Activated CD4-positive, CD25-positive, alpha-beta regulatory T cell treated with anti-CD3 and anti-CD28 coated beads, Interleukin-2, amount 50 U/mL, for 24 hours (primary cell): ENCODE results near the gene GDPD1.
"Not testable (repeated sequence)": the region's sequence is repeated elsewhere in the genome, so short reads cannot be mapped to it uniquely, and the experiment has no call there.

Experiments
- ATAC-seq, 2 donors: fragments of 150-1000 bp; cut with Tn5 transposase; one replicate each; pipeline ENCODE4 v1.10.0; 2021; ENCODE audit warnings: mild to moderate bottlenecking in 1 of 2, moderate library complexity in 1 of 2

GDPD1 gene

DNA sequence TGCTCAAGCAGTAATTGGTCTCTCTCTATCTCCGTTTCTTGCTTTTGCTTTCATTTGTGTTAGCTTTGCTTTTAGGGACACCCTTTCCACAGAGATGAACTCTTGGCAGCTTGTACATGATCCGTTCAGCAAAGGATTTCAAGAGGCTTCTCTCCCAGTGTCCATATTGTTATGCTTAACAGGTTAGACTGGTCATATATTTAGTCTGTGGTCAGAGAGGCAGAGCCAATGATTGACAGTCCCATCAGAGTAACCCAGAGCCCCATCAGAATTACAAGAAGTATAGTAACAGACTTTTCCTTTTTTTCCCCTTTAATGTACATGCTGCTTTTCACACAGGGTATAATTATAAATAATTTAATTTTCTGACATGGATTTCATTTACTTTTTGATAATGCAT lies 34.4 kb downstream of the GDPD1 start:
- no peak for ATAC-seq

GRCh38 chr17:59257101-59257500 lies 36.8 kb downstream of the GDPD1 start:
- no peak for ATAC-seq

DNA sequence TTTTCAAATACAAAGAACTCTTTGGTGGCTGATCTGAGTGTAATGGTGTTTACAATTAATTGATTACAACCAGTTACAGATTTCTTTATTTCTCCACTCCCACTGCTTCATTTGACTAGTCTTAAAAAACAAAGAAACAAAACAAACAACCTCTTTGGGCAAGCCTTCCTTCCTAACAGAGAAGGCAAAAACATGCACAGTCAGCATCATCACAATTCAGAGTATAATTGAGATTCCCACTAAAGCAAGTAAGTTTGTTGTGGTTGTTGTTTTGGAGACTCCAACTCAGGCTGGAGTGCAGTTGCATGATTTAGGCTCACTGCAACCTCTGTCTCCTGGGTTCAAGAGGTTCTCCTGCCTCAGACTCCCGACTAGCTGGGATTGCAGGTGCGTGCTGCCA lies 40.4 kb downstream of the GDPD1 start:
- ATAC-seq, result no peak

- ATAC-seq, result no peak
Observed at GRCh38 chr17:59266745-59267144, 46.4 kb downstream of the GDPD1 start.

DNA sequence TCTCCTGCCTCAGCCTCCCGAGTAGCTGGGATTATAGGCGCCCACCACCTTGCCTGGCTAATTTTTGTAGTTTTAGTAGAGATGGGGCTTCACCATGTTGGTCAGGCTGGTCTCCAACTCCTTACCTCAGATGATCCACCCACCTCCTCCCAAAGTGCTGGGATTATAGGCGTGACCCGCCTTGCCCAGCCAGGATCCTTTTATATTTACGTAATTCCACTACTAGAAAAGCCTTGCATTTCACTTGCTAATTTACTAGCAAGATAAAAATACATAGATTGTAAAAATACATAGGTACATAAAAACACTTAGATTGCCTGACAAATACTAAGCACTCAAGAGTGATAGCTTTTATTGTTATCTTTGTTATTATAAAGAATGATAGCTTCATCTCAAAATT lies 47.5 kb downstream of the GDPD1 start:
- ATAC-seq, result no peak

- no peak for ATAC-seq
Observed at GRCh38 chr17:59275618-59276017, 55.3 kb downstream of the GDPD1 start.

DNA sequence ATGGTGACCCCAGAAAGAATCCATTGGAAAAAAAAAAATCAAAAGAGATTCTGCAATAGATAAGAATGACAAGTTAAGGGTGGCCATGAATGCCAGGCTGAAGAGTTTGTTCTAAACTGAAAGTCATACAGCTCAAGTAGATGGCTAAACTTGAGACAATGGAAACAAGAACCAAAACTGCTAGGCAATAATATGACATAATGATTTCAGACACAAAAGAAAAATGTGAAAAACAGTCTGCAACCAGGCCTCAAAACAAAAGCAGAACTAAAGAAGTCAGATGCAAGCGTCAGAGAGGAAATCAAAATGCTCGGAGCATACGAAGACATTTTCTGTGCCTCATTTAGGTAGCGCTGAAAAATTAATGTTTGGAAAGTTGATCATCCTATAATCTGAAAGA lies 56.7 kb downstream of the GDPD1 start:
- no peak for ATAC-seq

DNA sequence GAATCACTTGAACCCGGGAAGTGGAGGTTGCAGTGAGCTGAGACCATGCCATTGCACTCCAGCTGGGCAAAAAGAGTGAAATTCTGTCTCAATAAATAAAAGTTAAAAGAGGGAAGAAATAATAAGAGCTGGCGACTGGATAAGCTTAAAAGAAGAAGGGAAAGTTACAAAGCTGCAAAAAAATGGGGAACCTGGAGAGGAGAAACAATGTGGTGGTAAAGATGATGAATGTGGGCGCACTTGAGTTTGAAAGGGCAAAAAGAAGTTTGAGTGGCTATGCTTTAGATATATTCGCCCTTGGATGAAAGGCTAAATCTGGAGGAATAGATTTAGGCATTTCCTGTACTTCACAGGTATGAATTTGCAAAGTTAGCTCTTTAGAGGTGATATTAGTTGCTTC lies 58.1 kb downstream of the GDPD1 start:
- ATAC-seq, result no peak

DNA sequence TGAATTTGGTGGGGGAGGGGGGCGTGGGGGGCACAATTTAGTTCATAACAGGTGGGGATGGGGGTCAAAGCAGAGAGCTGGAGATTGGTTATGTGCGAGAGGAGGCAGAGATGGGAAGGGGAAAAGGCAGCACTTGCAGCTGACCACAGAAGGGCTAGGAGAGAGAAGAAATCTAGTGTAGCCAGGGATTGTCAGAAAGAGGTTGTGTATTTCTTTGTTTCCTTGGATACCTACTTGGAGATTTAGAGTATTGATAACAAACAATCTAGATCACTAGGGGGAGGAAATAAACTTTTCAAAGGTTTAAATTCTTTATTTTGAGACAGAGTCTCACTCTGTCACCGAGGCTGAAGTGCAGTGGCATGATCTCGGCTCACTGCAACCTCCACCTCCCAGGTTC lies 64.0 kb downstream of the GDPD1 start:
- ATAC-seq, result no peak

DNA sequence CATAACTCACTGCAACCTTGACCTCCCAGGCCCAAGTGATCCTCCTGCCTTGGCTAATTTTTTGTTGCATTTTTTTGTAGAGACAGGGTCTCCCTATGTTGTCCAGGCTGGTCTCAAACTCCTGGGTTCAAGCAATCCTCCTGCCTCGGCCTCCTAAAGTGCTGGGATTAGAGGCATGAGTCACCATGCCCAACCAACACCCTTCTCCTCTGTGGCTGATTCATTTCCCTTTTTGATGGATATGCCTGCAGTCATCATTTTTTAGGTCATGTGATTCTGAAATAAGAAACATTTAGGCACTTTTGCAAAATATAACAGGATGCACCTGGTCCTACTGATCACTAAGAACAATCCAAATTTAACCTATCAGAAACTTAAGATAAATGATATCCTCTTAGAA lies 67.1 kb downstream of the GDPD1 start:
- no peak for ATAC-seq

GRCh38 chr17:59287891-59288290 lies 67.6 kb downstream of the GDPD1 start:
- ATAC-seq, result no peak

- ATAC-seq, result no peak
Observed at GRCh38 chr17:59289981-59290301, 69.6 kb downstream of the GDPD1 start.

DNA sequence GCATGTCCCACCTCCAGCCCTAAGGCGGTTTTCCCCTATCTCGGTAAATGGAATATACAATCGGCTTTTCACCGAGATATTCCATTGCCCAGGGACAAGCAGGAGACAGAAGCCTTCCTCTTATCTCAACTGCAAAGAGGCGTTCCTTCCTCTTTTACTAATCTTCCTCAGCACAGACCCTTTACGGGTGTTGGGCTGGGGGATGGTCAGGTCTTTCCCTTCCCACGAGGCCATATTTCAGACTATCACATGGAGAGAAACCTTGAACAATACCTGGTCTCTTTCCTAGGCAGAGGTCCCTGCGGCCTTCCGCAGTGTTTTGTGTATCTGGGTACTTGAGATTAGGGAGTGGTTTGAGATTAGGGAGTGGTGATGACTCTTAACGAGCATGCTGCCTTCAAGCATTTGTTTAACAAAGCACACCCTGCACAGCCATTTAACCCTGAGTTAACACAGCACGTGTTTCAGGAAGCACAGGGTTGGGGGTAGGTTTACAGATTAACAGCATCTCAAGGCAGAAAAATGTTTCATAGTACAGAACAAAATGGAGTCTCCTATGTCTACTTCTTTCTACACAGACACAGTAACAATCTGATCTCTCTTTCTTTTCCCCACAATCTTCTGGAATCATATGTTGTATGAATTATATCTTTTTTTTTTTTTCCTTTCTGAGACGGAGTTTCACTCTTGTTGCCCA lies 70.1 kb downstream of the GDPD1 start:
- ATAC-seq, result not testable (repeated sequence)

- no peak for ATAC-seq
Observed at GRCh38 chr17:59292174-59292523, 71.8 kb downstream of the GDPD1 start.

DNA sequence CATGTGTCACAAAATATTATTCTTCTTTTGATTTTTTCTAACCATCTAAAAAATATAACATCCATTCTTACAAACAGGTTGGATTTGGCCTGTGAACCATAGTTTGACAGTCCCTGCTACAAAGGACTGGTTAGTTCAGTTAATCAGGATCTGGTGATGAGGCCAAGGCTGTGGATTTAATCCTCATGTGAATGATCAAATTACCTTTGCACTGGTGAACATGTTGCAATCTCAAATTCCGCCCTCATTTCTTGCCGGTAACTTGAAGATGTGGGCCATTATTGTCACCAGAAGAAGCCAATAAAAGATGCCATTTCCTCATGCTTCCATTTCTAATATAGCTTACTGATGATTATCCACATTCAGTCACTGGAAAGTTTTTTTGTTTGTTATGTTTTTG lies 75.9 kb downstream of the GDPD1 start:
- no peak for ATAC-seq

- ATAC-seq, result no peak
Observed at GRCh38 chr17:59298521-59298920, 78.2 kb downstream of the GDPD1 start.

DNA sequence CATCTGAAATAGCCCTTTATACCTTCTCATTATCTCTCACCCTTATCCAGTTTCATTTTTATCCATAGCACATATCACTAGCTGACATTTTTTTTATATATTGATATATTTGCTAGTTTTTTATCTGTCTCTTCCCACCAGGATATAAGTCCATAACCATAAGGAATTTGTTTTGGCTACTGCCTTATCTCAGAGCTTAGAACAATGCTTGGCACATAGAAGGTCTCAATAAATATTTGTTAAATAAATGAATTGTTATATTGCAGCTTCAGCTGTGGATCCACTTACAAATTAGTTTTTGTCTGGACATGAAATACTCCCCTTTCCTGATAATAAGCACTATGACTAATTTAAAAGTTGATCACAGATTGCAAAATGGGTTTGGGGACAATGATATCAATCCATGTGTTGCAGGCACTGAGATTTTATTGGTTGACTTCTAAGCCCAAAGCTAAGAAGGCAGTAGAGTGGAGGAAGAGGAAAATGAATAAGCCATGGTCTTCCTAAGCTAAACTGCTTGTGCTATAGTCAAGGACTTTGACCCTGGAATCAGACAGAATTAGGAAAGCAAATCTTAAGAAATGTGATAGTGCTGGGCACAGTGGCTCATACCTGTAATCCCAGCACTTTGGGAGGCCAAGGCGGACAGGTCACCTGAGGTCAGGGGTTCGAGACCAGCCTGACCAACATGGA lies 79.2 kb downstream of the GDPD1 start:
- ATAC-seq, result no peak

GRCh38 chr17:59300941-59301340 lies 80.6 kb downstream of the GDPD1 start:
- ATAC-seq, result no peak

DNA sequence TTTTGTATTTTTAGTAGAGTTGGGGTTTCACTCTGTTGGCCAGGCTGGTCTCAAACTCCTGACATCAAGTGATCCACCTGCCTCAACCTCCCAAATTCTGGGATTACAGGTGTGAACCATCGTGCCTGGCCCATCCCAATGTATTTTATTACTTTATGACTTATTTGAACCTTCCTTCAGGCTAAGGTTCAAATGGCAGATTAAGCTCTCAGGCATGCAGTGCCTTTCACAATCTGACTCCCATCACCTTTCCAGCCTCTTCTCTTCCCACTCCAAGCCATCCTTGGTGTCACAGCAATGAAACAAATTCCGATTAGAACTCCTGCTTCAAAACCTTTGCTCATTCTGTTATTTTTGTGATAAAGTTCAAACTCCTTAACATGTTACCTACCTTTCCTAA lies 84.5 kb downstream of the GDPD1 start:
- ATAC-seq, result no peak

GRCh38 chr17:59310263-59310920 lies 90.1 kb downstream of the GDPD1 start:
- no peak for ATAC-seq

DNA sequence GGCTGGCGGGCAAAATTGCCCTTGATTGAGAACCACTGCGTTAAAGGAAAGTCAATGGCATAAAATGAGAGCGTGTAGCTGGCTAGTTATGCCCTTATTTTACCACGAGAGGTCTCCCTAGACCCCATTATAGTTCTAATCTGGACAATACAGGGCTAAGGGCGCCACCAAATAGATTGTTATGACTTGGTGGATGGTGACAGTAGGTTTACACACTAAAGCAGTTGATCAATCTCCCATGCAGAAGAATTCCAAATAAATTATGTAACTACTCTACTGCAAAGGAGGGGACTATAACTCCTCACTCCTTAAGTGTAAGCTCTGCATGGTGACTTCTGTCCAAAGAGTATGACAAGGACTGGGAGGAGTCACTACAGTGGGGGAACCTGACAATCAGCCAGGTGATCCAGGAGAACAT lies 90.7 kb downstream of the GDPD1 start:
- ATAC-seq, result peak; percentile 90 to 91

DNA sequence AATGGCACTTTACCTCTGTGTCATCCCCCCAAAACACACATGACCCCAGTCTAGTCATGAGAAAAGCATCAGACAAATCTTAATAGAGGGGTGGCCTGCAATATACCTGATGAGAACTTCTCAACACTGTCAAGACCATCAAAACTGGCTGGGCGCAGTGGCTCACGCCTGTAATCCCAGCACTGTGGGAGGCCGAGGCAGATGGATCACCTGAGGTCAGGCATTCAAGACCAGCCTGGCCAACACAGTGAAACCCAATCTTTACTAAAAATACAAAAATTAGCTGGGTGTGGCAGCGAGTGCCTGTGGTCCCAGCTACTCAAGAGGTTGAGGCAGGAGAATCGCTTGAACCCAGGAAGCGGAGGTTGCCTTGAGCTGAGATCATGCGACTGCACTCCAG lies 91.2 kb downstream of the GDPD1 start:
- not testable (repeated sequence) for ATAC-seq

DNA sequence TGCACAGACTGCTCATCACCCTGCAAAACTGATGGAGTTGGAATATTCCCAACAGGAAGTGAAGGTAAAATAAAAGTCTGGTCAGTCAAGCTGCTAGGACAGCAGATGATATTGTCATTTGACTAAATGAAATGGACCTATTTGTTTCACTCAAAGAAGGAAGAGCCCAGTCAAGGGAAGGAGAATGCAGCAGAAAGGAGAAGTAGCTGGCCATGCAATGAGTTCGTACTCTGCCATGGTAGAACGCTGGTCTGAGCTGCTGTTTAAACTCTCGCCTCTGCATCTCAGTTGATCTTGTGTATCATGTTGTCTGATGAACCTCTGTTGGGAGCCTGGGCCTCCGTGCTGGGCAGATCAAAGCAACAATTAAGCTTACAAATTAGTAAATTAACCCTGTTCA lies 95.6 kb downstream of the GDPD1 start:
- no peak for ATAC-seq
